ENCODE results near the gene ANKRD44.

The ANKRD44 gene

DNA sequence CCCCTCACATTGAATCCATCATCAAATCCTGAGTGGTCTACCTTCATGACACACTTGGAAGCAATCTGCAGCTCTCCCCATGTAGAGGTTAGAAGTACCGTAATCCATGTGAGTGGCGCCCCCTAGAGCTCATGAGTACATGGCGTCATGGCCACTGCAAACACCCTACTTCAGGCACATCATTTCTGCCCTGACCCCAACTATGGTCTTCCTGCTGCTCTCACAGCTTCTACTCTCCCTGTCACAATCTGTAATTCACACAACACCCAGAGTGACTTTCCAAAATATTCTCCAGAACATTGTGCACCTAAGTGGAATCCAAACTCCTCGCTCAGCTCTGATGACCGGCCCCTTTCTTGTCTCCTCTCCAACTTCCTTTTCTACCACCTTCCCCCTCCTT lies 141.9 kb downstream of the ANKRD44 start:
- Histone ChIP-seq H3K27me3 (ENCODE audit: insufficient read depth, low read length, poor library complexity, severe bottlenecking) (no peaks in the 10 kb centered on the region), H3K9me2 (replicated peaks; ENCODE audit: low read depth, low read length) (no peaks in the 10 kb centered on the region), H3K36me3 (ENCODE audit: insufficient read depth, low read length) (peaks cover 5% of the 10 kb centered on the region; the same call in 1 of the 2 replicates), H4K20me1 (ENCODE audit: insufficient read depth, low read length, poor library complexity, severe bottlenecking) (no peaks in the 10 kb centered on the region), H3K4me2 (ENCODE audit: low read depth, low read length, poor library complexity, severe bottlenecking) (no peak overlapping the region), H3K4me3 (ENCODE audit: low read length, poor library complexity, severe bottlenecking) (no peak overlapping the region), H2AFZ (ENCODE audit: low read length) (no peak overlapping the region), H3K9ac (ENCODE audit: low read depth, low read length, poor library complexity, severe bottlenecking) (no peak overlapping the region), H3K9me3 (ENCODE audit: insufficient read depth, low read depth, low read length) (no peaks in the 10 kb centered on the region), H3K4me1 (ENCODE audit: insufficient read depth, low read length, poor library complexity, severe bottlenecking) (no peaks in the 10 kb centered on the region), H3K79me2 (ENCODE audit: insufficient read depth, low read length) (peaks cover 4% of the 10 kb centered on the region; the same call in 1 of the 2 replicates), H3F3A (ENCODE audit: low read depth) (no peaks in the 10 kb centered on the region)
- TF ChIP-seq, protein P1, sequence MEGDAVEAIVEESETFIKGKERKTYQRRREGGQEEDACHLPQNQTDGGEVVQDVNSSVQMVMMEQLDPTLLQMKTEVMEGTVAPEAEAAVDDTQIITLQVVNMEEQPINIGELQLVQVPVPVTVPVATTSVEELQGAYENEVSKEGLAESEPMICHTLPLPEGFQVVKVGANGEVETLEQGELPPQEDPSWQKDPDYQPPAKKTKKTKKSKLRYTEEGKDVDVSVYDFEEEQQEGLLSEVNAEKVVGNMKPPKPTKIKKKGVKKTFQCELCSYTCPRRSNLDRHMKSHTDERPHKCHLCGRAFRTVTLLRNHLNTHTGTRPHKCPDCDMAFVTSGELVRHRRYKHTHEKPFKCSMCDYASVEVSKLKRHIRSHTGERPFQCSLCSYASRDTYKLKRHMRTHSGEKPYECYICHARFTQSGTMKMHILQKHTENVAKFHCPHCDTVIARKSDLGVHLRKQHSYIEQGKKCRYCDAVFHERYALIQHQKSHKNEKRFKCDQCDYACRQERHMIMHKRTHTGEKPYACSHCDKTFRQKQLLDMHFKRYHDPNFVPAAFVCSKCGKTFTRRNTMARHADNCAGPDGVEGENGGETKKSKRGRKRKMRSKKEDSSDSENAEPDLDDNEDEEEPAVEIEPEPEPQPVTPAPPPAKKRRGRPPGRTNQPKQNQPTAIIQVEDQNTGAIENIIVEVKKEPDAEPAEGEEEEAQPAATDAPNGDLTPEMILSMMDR (conservative IDR thresholded peaks at IDR 0.05; ENCODE audit: low read length): peak; percentile 93
- TF ChIP-seq EZH2phosphoT487 (IDR thresholded peaks at IDR 0.05; ENCODE audit: borderline replicate concordance): no peak

DNA sequence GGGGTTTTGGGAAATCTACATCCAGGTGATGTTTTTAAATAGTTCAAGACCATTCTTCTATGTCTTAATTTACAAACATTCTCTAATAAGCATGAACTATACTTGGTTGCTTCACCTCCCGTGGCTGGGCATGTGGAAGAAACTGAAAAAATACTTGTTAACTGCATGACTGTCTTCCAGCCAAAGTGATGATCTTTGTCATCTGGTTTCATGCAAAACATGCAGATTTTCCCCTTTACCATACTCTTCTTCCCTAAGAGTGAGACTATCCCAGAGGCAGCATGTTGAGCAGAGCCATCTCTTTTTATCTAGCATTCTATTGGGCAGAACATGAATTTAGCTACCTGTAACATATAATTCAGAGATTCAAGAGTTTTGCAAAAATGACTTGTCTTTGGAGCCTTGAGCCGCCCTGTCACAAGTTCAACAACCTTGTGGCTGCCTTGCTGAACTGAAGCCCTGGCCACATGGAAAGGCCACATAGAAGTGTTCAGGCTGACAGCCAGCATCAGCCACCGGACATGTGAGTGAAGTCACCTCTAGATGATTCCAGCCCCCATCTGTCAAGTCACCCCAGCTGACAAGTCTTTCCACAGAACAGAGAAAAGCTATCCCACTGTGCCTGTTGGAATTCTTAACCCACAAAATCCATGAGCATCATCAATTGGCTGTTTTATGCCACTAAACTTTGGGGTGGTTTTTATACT lies 142.8 kb downstream of the ANKRD44 start:
- H4K20me1 ChIP-seq (ENCODE audit: insufficient read depth, low read length, poor library complexity, severe bottlenecking): no peaks in the 10 kb centered on the region
- no peak overlapping the region for H3K9ac ChIP-seq (ENCODE audit: low read depth, low read length, poor library complexity, severe bottlenecking)
- TF ChIP-seq EZH2phosphoT487 (IDR thresholded peaks at IDR 0.05; ENCODE audit: borderline replicate concordance): no peak
- TF ChIP-seq, protein P1 (conservative IDR thresholded peaks at IDR 0.05; ENCODE audit: low read length): no peak
- H3K9me2 ChIP-seq (replicated peaks; ENCODE audit: low read depth, low read length): no peaks in the 10 kb centered on the region
- H3K79me2 ChIP-seq (ENCODE audit: insufficient read depth, low read length): peaks cover 8% of the 10 kb centered on the region
- H2AFZ ChIP-seq (ENCODE audit: low read length): no peak overlapping the region
- H3K27me3 ChIP-seq (ENCODE audit: insufficient read depth, low read length, poor library complexity, severe bottlenecking): no peaks in the 10 kb centered on the region
- no peak overlapping the region for H3K4me2 ChIP-seq (ENCODE audit: low read depth, low read length, poor library complexity, severe bottlenecking)
- H3K36me3 ChIP-seq (ENCODE audit: insufficient read depth, low read length): peaks cover 5% of the 10 kb centered on the region; the same call in 1 of the 2 replicates
- H3K9me3 ChIP-seq (ENCODE audit: insufficient read depth, low read depth, low read length): no peaks in the 10 kb centered on the region
- H3F3A ChIP-seq (ENCODE audit: low read depth): no peaks in the 10 kb centered on the region
- H3K4me1 ChIP-seq (ENCODE audit: insufficient read depth, low read length, poor library complexity, severe bottlenecking): no peaks in the 10 kb centered on the region
- no peak overlapping the region for H3K4me3 ChIP-seq (ENCODE audit: low read length, poor library complexity, severe bottlenecking)

DNA sequence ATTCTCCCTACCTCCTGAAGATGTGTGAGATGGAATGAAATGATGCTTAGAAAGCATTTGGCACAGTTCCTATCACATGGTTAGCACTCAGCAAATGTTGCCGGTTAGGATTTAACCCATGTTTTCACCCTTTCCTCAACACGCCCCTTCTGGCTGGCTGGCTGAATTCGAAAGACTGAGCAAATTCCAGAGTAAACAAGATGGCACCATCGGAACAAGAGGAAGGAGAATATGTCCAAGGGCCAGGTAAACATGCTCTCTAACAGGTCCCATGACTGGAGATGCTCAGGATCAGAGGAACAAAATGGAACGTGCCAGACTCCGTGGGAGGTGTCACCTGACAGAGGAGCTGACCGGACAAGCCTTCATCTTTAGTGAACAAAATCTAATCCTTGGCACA lies 145.6 kb downstream of the ANKRD44 start:
- Histone ChIP-seq H4K20me1 (ENCODE audit: insufficient read depth, low read length, poor library complexity, severe bottlenecking) (no peaks in the 10 kb centered on the region), H3K79me2 (ENCODE audit: insufficient read depth, low read length) (peaks cover 14% of the 10 kb centered on the region), H3K9ac (ENCODE audit: low read depth, low read length, poor library complexity, severe bottlenecking) (no peak overlapping the region), H2AFZ (ENCODE audit: low read length) (no peak overlapping the region), H3K4me3 (ENCODE audit: low read length, poor library complexity, severe bottlenecking) (no peak overlapping the region), H3K27me3 (ENCODE audit: insufficient read depth, low read length, poor library complexity, severe bottlenecking) (no peaks in the 10 kb centered on the region), H3F3A (ENCODE audit: low read depth) (no peaks in the 10 kb centered on the region), H3K36me3 (ENCODE audit: insufficient read depth, low read length) (peaks cover 5% of the 10 kb centered on the region; the same call in 1 of the 2 replicates), H3K4me1 (ENCODE audit: insufficient read depth, low read length, poor library complexity, severe bottlenecking) (peaks cover 6% of the 10 kb centered on the region), H3K4me2 (ENCODE audit: low read depth, low read length, poor library complexity, severe bottlenecking) (no peak overlapping the region), H3K9me2 (replicated peaks; ENCODE audit: low read depth, low read length) (no peaks in the 10 kb centered on the region), H3K9me3 (ENCODE audit: insufficient read depth, low read depth, low read length) (no peaks in the 10 kb centered on the region)
- TF ChIP-seq EZH2phosphoT487 (IDR thresholded peaks at IDR 0.05; ENCODE audit: borderline replicate concordance): no peak
- TF ChIP-seq, protein P1 (conservative IDR thresholded peaks at IDR 0.05; ENCODE audit: low read length): no peak
